ENCODE measurements around the gene SH3GL3.

DNA sequence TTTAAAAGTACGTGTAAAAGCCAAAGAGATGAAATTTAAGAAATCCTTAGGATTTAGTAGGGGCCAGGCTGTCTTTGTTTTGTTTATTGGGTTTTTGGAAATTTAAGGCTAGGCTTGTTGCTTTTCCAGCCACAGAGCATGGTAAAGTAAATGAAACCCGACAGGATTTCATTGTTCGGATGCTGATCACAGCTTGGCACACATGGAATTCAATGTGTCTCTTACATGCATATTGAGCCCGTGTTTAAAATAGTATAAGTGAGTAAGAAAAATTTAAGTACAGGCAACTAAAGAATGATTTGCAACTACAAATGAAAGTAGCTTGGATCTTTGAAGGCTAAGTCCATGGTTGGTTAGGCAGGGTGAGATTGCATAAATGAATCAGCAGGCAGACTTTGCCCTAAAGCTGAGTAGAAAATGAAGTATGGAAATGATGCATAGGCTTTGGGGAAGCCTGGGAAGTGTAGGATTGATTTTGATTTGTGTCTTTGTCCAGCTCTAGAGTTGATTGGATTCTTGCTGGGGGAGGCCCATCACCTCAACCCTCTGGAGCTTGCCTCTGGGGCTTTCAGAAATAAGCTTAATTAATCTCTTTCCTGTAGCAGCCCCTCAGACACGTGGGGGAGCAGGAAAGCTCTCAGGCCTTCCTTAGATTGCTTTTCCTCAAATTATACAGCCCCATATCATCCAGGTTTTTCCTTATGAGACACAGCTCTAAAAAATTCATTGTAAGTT, 138.6 kb downstream of the SH3GL3 start:
- TF ChIP-seq HDAC2 (IDR thresholded peaks at IDR 0.05; ENCODE audit: borderline replicate concordance in 1 of 2, low read depth in 2 of 2, low read length in 2 of 2) = no peak
- TF ChIP-seq TBP (IDR thresholded peaks at IDR 0.05; ENCODE audit: low read depth, low read length) = no peak
- no peak for TF ChIP-seq RAD21 (IDR thresholded peaks at IDR 0.05 in 1 of 2, conservative IDR thresholded peaks at IDR 0.05 in 1 of 2; ENCODE audit: low read depth in 2 of 2, low read length in 2 of 2)

Measured in H1 (cell line).